Measurements from ENCODE around the gene CUL2.
"Not testable (repeated sequence)": the region's sequence is repeated elsewhere in the genome, so short reads cannot be mapped to it uniquely, and the experiment has no call there.

CUL2 gene

GRCh38 chr10:35015843-35016408, 74.2 kb downstream of the CUL2 start:
- no peak for DNase-seq

GRCh38 chr10:35012781-35013180, 77.4 kb downstream of the CUL2 start:
- DNase-seq, result no peak

DNA sequence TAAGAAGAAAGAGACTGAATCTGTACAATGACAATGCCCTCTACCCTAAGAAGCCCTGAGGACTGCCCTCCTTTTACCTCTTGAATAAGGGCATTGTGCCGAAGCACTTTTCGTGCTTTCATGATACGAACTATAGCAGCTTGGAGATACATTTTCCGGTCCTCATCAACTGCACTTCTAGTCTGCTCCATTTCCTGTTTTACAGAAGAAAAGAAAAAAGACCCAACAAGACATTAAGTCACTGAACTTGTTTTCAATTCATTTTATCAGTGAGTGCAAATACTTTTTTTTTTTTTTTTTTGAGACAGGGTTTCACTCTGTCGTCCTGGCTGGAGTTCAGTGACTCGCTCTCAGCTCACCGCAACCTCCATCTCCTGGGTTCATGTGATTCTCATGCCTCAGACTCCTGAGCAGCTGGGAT, 78.4 kb downstream of the CUL2 start:
- DNase-seq, result no peak

DNA sequence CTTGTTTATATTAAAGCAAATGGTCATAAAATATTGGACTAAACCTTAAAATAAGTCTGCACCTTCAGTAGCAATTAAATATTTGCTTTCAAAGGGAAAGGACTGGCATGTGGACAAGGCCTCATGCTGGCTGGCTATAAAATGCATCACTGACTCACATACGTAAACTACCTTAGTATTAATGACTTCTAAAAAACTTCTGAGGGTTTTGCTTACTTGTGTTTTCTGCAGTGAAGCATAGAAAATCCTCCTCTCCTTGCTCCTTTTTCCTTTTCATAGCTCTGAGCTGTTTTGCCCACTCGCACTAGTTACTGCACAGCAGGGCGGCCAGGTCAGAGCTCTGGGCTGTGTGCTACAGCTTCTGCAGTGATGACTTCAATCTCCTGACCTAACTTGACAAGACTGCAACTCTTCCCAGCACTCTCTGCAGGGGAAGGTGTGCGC, 82.3 kb downstream of the CUL2 start:
- no peak for DNase-seq

- no peak for DNase-seq
Observed at GRCh38 chr10:35006836-35007235, 83.3 kb downstream of the CUL2 start.

DNA sequence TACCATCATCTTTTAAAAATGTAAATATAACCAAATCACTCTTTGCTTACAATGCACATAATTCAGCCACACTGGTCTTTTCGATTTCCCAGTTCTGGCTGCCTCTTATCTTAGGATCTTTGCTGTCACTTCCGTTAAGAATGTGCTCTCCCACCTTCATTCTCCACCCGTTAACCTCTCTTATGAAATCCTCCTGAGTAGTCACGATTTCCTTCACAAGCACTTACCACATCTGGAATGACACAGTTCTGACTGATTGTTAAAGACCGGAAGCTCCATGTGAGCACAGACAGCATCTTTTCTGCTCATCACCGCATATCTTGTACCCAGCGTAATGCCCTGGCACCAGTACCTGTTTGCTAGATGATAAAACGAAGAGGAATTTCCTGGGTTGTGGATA, 84.3 kb downstream of the CUL2 start:
- DNase-seq, result no peak

DNA sequence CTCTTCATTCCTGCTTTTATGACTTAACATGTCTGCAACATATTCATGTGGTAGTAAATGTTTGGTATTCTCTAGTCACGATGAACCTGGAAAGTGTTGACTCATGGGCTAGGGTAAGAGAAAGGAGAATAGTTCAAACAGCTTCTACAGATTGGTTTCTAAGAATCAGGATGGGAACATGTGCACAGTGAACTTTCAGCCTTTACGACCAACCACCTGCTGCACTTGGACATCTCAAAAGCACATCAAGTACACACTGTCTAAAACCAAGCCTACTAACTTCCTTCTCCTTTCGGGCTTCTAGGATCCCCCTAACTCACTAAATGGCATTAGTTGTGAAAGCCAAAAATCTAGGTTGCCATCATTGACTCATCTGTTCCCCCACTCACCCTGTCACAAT, 85.5 kb downstream of the CUL2 start:
- DNase-seq, result no peak

GRCh38 chr10:35003906-35004305, 86.2 kb downstream of the CUL2 start:
- DNase-seq, result no peak

DNA sequence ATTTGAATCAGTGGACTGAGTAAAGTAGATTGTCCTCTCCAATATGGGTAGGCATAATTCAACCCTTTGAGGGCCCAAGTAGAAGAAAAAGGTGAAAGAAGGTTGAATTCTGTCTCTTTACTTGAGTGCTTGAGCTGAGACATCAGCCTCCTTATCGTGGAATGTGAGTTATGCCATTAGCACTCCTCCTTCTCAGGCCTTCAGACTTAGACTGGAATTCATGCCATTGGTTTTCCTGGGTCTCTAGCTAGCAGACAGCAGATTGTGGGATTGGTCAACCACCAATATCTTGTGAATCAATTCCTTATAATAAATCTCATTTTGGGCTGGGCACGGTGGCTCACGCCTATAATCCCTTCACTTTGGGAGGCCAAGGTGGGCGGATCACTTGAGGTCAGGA, 89.2 kb downstream of the CUL2 start:
- no peak for DNase-seq

GRCh38 chr10:34999532-34999931, 90.6 kb downstream of the CUL2 start:
- DNase-seq, result no peak

GRCh38 chr10:34998940-34999339, 91.2 kb downstream of the CUL2 start:
- no peak for DNase-seq

- DNase-seq, result no peak
Observed at GRCh38 chr10:34996843-34997242, 93.3 kb downstream of the CUL2 start.

DNA sequence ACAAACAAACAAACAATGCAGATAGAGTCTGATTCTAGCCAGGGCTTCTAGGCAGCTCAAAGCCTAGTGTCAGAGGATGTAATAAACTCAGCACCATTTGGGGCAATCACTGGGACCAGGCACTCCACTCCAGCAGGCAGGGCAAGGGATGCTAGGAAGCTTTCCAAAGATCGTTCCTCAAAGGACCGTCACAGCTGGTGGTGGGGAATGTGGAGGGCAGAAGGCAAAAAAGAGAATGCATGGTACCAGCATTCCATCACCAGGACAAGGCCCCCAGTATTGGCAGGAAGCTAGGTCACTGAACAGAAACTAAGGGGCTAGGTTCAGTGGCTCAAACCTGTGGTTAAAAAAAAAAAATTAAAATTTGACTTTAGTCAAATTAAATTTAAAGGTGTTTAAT, 94.2 kb downstream of the CUL2 start:
- no peak for DNase-seq

DNA sequence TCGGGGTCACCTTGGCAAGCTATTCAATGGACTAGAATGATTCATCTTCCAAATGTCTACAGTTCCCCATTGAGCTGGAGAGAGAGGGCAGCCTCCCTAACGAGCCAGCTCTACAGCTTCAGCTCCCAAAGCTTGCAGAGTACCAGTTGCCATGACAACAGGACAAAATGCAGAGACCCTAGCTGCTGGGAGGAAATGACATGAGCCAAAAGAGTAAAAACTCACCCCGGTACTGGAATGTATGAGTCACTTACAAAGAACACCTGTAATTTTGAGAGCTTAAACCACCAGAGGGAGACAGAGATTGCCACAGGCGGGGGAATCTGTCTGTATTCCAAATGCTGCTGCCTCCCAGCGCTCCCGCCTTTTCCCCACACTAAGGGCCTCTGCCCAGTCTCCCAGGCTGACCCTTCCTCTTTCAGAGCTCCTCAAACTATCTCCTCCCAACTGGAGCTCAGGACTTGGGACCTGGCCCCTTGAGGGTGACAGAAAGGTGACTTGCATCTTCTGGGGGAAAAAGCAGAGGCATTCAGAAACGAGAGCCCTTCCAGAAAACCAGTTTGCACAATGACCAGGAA, 95.5 kb downstream of the CUL2 start:
- no peak for DNase-seq

DNA sequence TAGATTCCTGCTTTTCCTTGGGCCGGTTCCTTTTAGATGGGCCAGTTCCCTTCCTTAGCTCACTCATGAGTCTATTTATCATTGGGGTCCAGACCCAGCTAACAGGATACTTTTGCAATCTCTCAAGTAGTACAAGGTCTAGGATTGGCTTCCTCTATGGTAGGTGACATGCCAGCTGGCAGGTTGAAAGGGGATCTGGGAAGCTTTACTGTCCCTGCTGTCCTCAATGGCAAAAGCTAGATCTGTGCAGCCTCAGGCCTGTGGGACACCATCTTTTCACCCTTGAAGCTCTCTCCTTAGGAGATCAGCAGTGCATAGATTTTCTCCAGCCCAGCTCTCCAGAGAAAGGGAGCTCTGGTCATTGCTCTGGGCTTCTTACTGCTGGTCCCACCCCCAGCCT, 96.4 kb downstream of the CUL2 start:
- no peak for DNase-seq

DNA sequence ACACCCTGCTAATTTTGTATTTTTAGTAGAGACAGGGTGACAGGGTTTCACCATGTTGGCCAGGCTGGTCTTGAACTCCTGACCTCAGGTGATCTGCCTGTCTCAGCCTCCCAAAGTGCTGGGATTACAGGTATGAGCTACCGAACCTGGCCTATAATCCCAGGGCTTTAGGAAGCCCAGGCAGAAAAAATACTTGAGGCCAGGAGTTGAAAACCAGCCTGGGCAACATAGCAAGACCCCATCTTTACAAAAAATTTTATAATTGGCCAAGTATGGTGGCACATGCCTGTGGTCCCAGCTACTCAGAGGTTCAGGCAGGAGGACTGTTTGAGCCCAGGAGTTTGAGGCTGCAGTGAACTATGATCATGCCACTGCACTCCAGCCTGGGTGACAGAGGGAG, 99.0 kb downstream of the CUL2 start:
- not testable (repeated sequence) for DNase-seq

- no peak for DNase-seq
Observed at GRCh38 chr10:34988397-34989067, 101.6 kb downstream of the CUL2 start.

DNA sequence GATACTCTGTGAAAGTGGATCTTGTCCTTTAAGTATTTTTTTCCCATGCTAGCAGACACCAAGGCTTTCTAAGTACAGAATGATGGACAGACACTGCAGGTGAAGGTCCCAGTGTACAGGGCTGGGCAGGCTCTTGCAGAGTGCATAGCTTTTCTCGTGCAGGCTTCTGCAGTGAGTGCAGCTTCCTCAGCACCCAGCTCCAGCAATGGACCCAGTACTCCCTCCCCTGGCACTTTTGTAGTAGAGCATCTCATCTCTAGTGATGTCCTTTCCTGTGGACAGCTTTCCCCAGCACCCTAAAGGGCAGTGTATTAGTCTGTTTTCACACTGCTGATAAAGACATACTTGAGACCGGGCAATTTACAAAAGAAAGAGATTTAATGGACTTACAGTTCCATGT, 104.3 kb downstream of the CUL2 start:
- no peak for DNase-seq

DNA sequence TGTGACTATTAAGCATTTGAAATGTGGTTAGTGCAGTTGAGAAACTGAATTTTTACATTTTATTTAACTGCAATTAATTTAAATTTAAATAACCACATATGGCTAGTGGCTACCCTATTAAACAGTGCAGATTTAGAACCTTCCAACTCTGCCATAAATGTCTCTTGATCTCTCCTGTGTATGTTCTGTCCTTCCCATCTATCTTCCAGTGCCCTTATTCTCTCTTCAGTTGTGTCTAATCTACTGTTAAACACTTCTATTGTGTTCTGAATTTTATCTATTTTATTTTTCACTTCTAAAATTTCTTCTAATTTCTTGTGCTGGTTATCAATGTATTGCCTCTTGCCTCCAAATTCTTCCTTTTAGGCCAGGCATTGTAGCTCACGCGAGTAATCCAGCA, 105.0 kb downstream of the CUL2 start:
- DNase-seq, result no peak

- DNase-seq, result no peak
Observed at GRCh38 chr10:34981844-34982243, 108.3 kb downstream of the CUL2 start.

GRCh38 chr10:34979938-34980337, 110.2 kb downstream of the CUL2 start:
- DNase-seq, result no peak

- no peak for DNase-seq
Observed at GRCh38 chr10:34978080-34978479, 112.1 kb downstream of the CUL2 start.

DNA sequence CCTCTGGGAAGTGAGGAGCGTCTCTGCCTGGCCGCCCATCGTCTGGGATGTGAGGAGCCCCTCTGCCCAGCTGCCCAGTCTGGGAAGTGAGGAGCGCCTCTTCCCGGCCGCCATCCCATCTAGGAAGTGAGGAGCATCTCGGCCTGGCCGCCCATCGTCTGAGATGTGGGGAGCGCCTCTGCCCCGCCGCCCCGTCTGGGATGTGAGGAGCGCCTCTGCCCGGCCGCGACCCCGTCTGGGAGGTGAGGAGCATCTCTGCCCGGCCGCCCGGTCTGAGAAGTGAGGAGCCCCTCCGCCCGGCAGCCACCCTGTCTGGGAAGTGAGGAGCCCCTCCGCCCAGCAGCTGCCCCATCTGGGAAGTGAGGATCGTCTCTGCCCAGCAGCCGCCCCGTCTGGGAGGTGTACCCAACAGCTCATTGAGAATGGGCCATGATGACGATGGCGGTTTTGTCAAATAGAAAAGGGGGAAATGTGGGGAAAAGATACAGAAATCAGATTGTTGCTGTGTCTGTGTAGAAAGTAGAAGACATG, 113.7 kb downstream of the CUL2 start:
- not testable (repeated sequence) for DNase-seq

DNA sequence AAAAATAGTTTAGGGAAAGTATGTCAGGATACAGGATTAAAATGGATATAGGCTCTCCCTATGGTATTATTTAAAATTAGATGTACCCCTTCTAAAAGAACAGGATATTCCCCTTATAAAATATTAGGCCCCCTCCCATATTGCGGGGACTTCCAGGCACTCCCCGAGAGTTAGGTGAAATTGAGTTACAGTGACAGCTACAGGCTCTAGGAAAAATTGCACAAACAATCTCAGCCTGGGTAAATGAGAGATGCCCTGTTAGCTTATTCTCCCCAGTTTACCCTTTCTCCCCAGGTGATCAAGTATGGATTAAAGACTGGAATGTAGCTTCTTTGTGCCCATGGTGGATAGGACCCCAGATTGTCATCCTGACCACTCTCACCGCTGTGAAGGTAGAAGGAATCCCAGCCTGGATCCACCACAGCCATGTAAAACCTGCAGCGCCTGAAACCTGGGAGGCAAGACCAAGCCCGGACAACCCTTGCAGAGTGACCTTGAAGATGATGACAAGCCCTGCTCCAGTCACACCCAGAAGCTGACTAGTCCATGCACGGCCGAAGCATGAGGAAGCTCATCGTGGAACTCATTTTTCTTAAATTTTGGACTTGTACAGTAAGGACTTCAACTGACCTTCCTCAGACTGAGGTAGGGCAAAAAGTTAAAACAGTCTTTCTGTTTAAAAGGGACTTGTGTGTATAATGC, 115.6 kb downstream of the CUL2 start:
- not testable (repeated sequence) for DNase-seq

Measured in NCI-H510A (cell line).